Glomerular endothelial cell (primary cell): ENCODE results near the gene ADAM11. TPM values are rescaled to one million over a fixed set of nuclear protein-coding genes. Genes with fewer than 3 reads are reported as not detected.

ENCODE experiments used
- DNase-seq: peaks from one replicate; pipeline ENCODE4 v3.0.0-alpha.2; 2011; ENCODE audit warnings: low read depth, low spot score; ENCODE audit errors: extremely low read depth
- total RNA-seq: library from RNA; depleted of rRNA; stranded (reverse); fragments of >200 nt; gene quantifications from 2 replicates; pipeline ENCODE4 v1.2.3, GENCODE V29; 2015

ADAM11 gene
- total RNA-seq, 1 donor from 2014 or later, result 0.23 TPM

- DNase-seq, result peak; percentile 60
These were observed 16.5 kb downstream of the ADAM11 start for GRCh38 chr17:44775136-44775837.

DNA sequence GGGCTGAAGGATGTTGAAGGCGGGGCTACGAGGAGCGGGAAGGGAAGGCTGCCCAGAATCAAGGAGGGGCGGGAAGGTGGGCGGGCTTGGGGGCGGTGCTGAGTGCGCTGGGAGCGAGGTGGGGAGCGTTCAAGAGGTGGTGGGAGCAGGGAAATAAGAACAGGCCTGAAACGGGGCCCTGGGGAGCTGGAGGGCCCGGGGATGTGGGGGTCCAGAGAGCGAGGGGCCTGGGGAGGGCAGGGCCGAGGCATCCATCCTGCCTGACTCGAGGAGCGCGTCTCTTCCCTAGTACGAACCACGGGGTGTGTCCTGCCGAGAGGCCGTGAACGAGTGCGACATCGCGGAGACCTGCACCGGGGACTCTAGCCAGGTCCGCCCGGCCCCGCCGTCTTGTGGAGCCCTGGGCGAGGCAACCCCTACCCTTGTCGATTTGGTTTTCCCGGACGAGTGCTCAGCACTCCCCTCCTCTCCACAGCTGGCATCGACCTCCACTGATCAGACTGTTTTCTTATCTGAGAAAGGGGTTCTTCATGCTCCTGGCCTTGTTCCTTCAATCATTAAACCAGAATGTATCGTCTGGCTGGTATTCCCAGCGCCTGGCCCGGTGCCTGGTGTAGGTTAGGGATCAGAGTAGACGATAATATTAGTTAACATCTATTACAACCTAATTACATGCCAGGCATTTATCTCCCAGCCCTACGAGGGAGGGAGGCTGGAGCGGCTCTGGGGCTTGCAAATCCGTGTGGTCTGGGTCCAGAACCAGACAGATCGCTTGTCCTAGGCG, 17.2 kb downstream of the ADAM11 start:
- DNase-seq, result no peak

- no peak for DNase-seq
These were observed 18.0 kb downstream of the ADAM11 start for GRCh38 chr17:44776628-44777393.

DNA sequence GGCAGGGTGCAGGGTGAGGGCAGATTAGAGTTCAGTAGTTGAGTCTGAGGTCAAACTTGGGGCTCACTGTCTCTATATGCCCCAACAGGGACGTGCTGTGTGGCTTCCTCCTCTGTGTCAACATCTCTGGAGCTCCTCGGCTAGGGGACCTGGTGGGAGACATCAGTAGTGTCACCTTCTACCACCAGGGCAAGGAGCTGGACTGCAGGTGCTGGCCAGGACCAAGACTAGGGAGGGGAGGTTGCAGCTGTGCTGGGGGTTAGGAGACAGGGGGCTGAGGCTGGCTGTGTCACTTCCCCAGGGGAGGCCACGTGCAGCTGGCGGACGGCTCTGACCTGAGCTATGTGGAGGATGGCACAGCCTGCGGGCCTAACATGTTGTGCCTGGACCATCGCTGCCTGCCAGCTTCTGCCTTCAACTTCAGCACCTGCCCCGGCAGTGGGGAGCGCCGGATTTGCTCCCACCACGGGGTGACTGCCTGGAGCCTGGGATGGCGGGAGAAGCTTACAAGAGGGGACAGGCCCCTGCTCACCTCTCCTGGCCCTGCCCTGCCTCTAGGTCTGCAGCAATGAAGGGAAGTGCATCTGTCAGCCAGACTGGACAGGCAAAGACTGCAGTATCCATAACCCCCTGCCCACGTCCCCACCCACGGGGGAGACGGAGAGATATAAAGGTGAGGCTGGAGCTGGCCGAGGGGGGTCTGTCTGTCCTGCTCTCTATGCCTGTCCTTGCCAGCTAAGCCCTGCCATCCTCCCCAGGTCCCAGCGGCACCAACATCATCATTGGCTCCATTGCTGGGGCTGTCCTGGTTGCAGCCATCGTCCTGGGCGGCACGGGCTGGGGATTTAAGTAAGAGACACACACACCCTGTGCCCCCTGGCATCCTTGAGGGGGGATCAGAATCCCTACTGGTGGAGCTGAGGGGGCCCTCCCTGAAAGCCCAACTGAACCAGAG, 18.9 kb downstream of the ADAM11 start:
- no peak for DNase-seq

GRCh38 chr17:44778656-44779210, 19.9 kb downstream of the ADAM11 start:
- DNase-seq, result no peak

GRCh38 chr17:44779211-44780025, 20.6 kb downstream of the ADAM11 start:
- no peak for DNase-seq

- DNase-seq, result no peak
These were observed 21.4 kb downstream of the ADAM11 start for GRCh38 chr17:44780161-44780560.

DNA sequence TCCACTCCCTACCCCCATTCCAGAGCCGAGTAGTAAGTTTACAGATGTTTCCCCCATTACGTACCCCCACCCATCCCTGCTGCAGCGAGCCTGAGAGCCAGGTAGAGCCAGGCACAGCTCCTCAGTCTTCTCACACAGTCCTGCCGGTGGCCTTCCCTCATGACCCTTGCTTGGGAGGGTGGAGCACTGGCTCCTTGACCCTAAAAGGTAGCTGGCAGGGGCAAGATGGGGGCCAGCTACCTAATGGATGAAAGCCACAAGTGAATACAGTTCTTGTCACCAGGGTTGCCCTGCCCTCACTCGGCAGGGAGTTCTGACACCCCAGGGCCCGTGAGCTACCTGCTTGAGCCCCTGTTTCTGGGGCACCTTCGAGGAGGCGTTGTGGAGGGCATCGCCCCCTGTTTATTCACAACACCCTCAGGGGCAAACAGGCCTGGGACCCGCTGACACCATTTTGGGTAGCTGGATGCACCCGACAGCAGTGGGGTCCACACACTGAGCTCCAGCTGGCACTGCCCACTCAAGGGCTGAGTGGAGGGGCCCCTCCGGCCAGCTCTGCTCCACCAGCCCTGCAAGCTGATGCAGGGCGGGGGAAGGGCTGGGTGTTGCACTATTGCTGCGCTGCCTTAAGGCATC, 22.2 kb downstream of the ADAM11 start:
- DNase-seq, result no peak

DNA sequence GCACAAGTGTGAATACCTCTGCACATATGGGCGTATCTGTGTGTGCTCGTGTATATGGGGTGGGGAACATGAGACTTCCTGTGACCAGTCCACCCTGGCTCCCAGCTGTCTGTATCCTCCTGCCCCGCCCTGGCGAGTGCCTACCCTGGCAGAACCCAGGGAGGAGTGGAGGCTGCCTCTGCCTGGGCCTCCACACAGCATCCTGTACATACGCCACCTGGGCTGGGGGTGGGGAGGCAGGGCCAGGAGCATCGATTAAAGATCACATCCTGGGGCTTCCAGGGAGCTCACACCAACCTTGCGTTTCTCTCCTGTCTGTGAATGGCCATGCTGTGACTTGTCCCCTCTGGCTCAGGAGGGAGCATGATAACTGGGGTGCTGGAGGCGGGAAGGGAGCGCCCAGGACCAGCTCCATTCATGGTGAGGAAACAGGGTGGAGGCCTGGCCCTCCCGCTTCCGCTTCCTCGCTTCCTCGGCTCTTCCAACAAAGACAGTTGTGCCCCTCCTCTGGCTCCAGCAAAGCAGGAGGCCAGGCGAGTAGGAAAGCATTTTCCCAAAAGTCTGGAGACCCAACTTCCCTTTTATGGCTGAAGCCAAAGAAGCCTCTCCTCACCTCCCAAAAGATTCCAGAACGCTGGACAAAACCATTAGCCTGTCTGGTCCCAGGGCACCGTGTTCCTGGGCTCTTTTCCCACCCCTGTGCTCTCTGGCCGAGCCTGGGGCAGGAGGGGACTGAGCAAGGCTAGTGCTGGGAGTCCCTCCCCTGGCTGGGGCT, 22.9 kb downstream of the ADAM11 start:
- DNase-seq, result no peak

DNA sequence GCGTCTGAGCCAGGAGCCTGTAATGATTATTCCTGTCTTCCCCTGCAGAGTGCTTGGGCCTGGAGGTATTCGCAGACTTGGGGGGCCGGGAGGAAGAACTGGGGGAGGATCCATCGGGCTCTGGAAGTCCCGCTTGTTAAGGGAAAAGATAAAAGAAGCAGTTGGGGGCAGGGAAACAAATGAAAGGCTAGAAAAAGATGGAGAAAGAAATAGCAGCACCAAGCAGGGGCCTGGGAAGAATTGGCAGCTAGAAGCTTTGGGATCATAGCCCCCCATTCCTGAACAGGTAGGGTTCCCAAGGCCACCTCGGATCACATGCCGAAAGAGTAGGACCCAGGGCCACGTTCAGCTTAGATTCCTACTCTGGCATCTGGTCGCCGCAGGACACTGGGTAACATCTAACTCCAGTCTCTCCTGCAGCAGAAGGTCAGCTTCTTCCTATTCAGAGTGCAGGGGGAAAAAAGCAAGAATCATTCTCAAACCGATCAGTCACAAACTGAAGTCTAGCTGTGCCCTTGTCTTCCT, 23.6 kb downstream of the ADAM11 start:
- DNase-seq, result no peak

- no peak for DNase-seq
These were observed 27.1 kb downstream of the ADAM11 start for GRCh38 chr17:44785921-44786320.

DNA sequence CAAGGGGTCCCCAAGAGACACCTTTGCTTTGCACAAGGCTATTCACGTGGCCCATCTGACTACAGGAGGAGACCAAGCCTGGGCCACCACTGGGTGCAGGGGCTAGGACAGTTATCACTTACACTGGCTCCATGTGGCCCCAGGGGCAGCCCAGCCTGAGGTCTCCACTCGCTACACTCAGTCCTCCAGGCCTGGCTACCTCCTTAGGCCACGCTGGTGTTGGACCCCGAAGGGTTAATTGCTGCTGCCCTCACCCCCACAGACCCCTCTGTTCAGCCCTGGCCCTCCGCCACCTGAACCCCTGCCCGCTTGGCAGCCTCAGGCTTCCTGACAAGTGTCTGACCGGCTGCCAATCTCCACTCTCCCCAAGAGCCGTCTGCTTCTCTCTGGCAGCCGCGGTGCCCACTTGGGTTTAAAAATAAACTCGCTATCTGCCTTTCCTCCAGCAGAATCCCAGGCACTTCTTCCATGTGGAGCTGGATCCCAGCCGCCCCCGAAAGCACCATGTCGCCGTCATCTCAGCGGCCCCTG, 27.8 kb downstream of the ADAM11 start:
- no peak for DNase-seq

DNA sequence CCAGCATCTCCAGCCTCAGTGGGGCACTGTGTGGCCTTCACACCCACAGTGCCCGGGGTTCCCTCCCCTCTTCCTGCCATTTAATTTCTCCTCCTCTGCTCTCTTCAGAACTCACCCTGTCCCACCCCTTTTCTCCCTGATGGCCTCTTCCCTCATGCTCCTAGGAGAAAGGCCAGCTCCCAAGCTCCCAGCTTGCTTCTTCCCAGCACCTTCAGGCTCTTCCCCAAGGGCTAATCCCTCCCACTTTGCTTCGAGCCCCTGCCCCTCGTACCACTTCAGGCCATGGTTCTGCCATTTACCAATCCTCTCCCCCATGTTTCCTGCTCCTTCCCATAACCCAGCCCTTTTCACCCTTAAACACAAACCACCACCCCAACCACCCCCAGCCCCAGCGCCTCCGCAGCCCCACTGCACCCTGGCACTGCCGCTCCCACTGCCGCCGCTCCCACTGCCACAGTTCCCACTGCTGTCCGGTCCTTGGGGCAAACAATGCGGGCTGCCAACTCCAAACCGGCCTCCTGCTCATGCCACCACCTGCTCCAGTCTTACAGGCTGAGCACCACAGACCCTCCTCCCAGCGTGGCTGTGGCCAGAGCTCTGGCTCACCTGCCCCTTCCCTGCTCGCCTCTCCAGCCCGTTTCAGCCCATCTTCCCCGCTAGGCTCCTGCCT, 28.6 kb downstream of the ADAM11 start:
- no peak for DNase-seq

DNA sequence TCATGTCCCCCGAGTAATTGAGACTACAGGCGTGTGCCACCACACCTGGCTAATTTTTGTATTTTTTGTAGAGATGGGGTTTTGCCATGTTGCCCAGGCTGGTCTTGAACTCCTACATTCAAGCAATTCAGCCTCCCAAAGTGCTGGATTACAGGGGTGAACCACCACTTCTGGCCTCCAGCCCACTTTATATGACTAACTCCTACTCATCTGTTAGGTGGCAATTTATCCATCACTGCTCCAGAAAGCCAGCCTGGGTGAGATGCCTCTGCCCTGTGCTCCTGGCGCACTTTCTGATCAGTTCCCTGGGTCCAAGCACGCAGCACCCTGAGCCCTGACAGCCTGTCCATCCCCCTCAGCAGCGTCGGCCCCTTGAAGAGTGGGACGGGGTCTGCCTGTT, 29.4 kb downstream of the ADAM11 start:
- no peak for DNase-seq

GRCh38 chr17:44792276-44792675, 33.5 kb downstream of the ADAM11 start:
- no peak for DNase-seq

DNA sequence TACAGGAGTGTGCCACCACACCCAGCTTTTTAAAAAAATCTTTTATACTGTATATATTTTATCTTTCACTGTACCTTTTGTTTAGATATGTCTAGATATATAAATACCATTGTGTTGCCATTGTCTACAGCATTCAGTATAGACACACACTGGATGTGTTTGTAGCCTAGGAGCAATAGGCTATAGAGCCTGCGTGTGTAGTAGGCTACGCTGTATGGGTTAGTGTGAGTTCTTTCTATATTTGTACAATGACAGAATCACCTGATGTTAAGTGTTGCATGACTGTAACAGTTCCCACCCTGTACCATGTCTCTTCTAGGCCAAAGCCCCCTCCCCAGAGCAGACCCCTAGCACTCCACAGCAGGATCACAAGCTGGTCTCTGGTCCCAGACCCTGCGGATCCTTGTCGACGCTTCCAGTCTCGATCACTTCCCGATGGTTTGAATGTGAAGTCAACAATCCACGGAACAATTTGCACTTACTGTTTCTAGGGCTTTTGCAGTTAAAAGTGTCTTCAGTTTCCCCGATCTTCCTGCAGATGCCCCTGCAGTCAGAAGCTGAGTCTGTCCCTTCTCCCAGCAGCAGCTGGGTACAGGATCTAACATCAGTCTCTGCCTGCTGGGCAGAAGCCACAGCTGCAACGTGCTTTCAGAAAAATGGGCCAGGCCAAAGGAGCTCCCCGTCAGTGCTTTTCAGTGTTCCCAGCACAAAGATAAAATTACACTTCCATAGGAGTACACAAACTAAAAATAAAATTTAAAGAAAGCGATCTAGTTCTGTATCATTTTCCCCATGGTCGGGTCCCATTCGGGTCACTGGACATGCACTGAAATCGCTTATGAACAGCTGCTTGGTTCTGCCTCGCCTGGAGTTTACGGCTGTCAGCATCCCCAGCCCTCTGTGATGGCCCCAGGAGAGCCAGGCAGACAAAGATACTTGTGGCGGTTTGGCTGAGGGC, 35.4 kb downstream of the ADAM11 start:
- no peak for DNase-seq
